H1 (cell line): Measurements from ENCODE around the gene TMTC2. TPM values are rescaled to one million over a fixed set of nuclear protein-coding genes. Genes with fewer than 3 reads are reported as not detected.

Experiments used
- CTCF ChIA-PET: fragments of 300-600 bp; sonication (Branson Sonifier 250); formaldehyde crosslinking; loops from one replicate; lab custom pipeline; 2021; ENCODE audit not compliant: partially characterized antibody; lab: Charles Lee
- POLR2A ChIA-PET: fragments of 300-600 bp; sonication (Branson Sonifier 250); formaldehyde crosslinking; loops from one replicate; lab custom pipeline; 2021; ENCODE audit warnings: inconsistent platforms; ENCODE audit not compliant: partially characterized antibody; lab: Charles Lee
- DNase-seq, 2 experiments: peaks; one replicate each; pipeline versions ENCODE4 v3.0.0 to v3.0.0-alpha.2; 2010 to 2022; ENCODE audit warnings: low spot score in 2 of 2, low read depth in 1 of 2, mixed read lengths in 1 of 2
- FAIRE-seq: peaks from 2 replicates; lab custom pipeline; 2011; peaks lifted over from hg19 to GRCh38; lab: Jason Lieb, UNC
- H2AFZ ChIP-seq: 2 replicates; pipeline ENCODE4 v1.8.1; 2012; ENCODE audit warnings: low read length, inconsistent platforms
- H2AK5ac ChIP-seq: 2 replicates; pipeline ENCODE4 v1.6.1; 2013; ENCODE audit warnings: low read depth, low read length
- H2BK120ac ChIP-seq: replicated peaks from 2 replicates; pipeline ENCODE3; 2013; ENCODE audit warnings: low read depth, low read length, inconsistent platforms
- H2BK12ac ChIP-seq: 2 replicates; pipeline ENCODE4 v1.6.1; 2013; ENCODE audit warnings: low read depth, low read length
- H2BK15ac ChIP-seq: 2 replicates; pipeline ENCODE4 v1.6.1; 2013; ENCODE audit warnings: low read length
- H2BK20ac ChIP-seq: 2 replicates; pipeline ENCODE4 v1.6.1; 2013; ENCODE audit warnings: low read length
- H2BK5ac ChIP-seq: 2 replicates; pipeline ENCODE4 v1.6.1; 2013; ENCODE audit warnings: low read depth, low read length
- H3K14ac ChIP-seq: 2 replicates; pipeline ENCODE4 v1.6.1; 2013; ENCODE audit warnings: inconsistent platforms; ENCODE audit not compliant: insufficient read length
- H3K18ac ChIP-seq: 2 replicates; pipeline ENCODE4 v1.6.1; 2013; ENCODE audit warnings: low read length; ENCODE audit errors: extremely low read depth
- H3K23ac ChIP-seq: 2 replicates; pipeline ENCODE4 v1.6.1; 2013; ENCODE audit warnings: inconsistent platforms; ENCODE audit not compliant: insufficient read length
- H3K23me2 ChIP-seq: 2 replicates; pipeline ENCODE4 v1.6.1; 2013; ENCODE audit warnings: low read depth, low read length
- H3K27ac ChIP-seq: 2 replicates; pipeline ENCODE4 v1.6.1; 2011; ENCODE audit warnings: low read depth, low read length, inconsistent platforms
- H3K27me3 ChIP-seq, 4 experiments: replicated peaks in 1 of 4; 1 replicate in 1 of 4; 2 replicates in 3 of 4; pipeline versions ENCODE4 v1.6.1 to v1.8.1; 2011 to 2013; ENCODE audit warnings: low read length in 3 of 4, mild to moderate bottlenecking in 3 of 4, inconsistent platforms in 2 of 4, mixed read lengths in 2 of 4, moderate library complexity in 1 of 4; ENCODE audit not compliant: control insufficient read depth in 3 of 4, insufficient read depth in 3 of 4; ENCODE audit errors: extremely low read depth in 1 of 4
- H3K36me3 ChIP-seq, 4 experiments: 2 replicates each; pipeline versions ENCODE4 v1.6.1 to v1.8.1; 2011 to 2013; ENCODE audit warnings: mild to moderate bottlenecking in 4 of 4, low read length in 3 of 4, moderate library complexity in 2 of 4, control low read depth in 1 of 4, inconsistent platforms in 1 of 4; ENCODE audit not compliant: insufficient read depth in 4 of 4, control insufficient read depth in 2 of 4
- H3K4ac ChIP-seq: replicated peaks from 2 replicates; pipeline ENCODE3; 2013; ENCODE audit warnings: low read length, low read depth, mixed read lengths, inconsistent platforms; ENCODE audit not compliant: insufficient read length
- H3K4me1 ChIP-seq, 4 experiments: replicated peaks in 1 of 4; 1 replicate in 1 of 4; 2 replicates in 3 of 4; pipeline versions ENCODE4 v1.6.1 to v1.8.1; 2011 to 2013; ENCODE audit warnings: low read length in 3 of 4, inconsistent platforms in 2 of 4, mixed read lengths in 1 of 4; ENCODE audit not compliant: insufficient read depth in 4 of 4, control insufficient read depth in 3 of 4
- H3K4me2 ChIP-seq, 2 experiments: 2 replicates each; pipeline versions ENCODE4 v1.6.1 to v1.8.1; 2011 to 2013; ENCODE audit warnings: low read depth in 2 of 2, low read length in 2 of 2, control low read depth in 1 of 2, inconsistent platforms in 1 of 2, mild to moderate bottlenecking in 1 of 2; ENCODE audit not compliant: insufficient read depth in 1 of 2
- H3K4me3 ChIP-seq, 4 experiments: fragments of 200-600, 300-600 bp in 1 of 4; sonication (generic), shearing (Covaris generic), sonication (Bioruptor Twin) in 1 of 4; 2 replicates each; pipeline versions ENCODE4 v1.5.1 to v1.8.1; 2011 to 2016; ENCODE audit warnings: low read length in 4 of 4, low read depth in 3 of 4, control low read depth in 2 of 4, inconsistent platforms in 2 of 4, mild to moderate bottlenecking in 2 of 4, mixed read lengths in 1 of 4, moderate library complexity in 1 of 4; ENCODE audit not compliant: insufficient read depth in 2 of 4; ENCODE audit errors: extremely low read depth in 1 of 4
- H3K56ac ChIP-seq: replicated peaks from 2 replicates; pipeline ENCODE3; 2013; ENCODE audit warnings: low read depth, mild to moderate bottlenecking, mixed read lengths, low read length, inconsistent platforms; ENCODE audit not compliant: insufficient read length
- H3K79me1 ChIP-seq: 2 replicates; pipeline ENCODE4 v1.6.1; 2013; ENCODE audit warnings: low read depth, low read length, control low read depth
- H3K79me2 ChIP-seq, 2 experiments: 2 replicates each; pipeline versions ENCODE4 v1.6.1 to v1.8.1; 2012 to 2013; ENCODE audit warnings: low read length in 2 of 2, mild to moderate bottlenecking in 2 of 2, inconsistent platforms in 1 of 2; ENCODE audit not compliant: insufficient read depth in 2 of 2, control insufficient read depth in 1 of 2
- H3K9ac ChIP-seq, 4 experiments: replicated peaks in 1 of 4; 1 replicate in 1 of 4; 2 replicates in 3 of 4; pipeline versions ENCODE4 v1.6.1 to v1.8.1; 2011 to 2013; ENCODE audit warnings: low read depth in 3 of 4, low read length in 3 of 4, control low read depth in 2 of 4, mild to moderate bottlenecking in 2 of 4, moderate library complexity in 2 of 4, inconsistent platforms in 1 of 4; ENCODE audit errors: extremely low read depth in 1 of 4
- H3K9me3 ChIP-seq, 2 experiments: 2 replicates each; pipeline versions ENCODE4 v1.6.1 to v1.8.1; 2012 to 2013; ENCODE audit warnings: mild to moderate bottlenecking in 2 of 2, moderate library complexity in 2 of 2, control low read depth in 1 of 2, inconsistent platforms in 1 of 2, low read depth in 1 of 2, low read length in 1 of 2, mixed read lengths in 1 of 2; ENCODE audit not compliant: insufficient read depth in 2 of 2
- H4K20me1 ChIP-seq, 2 experiments: replicated peaks in 1 of 2; 2 replicates each; pipeline versions ENCODE3 to v1.8.1; 2011 to 2013; ENCODE audit warnings: inconsistent platforms in 2 of 2, low read length in 2 of 2, mild to moderate bottlenecking in 1 of 2; ENCODE audit not compliant: insufficient read depth in 2 of 2, control insufficient read depth in 1 of 2
- H4K5ac ChIP-seq: 2 replicates; pipeline ENCODE4 v1.6.1; 2013; ENCODE audit warnings: low read length, low read depth, mixed read lengths, inconsistent platforms; ENCODE audit not compliant: insufficient read length
- H4K8ac ChIP-seq: 2 replicates; pipeline ENCODE4 v1.8.0; 2013; ENCODE audit warnings: mild to moderate bottlenecking, moderate library complexity, low read length, inconsistent platforms; ENCODE audit not compliant: insufficient read depth; ENCODE audit errors: extremely low read depth
- H4K91ac ChIP-seq: replicated peaks from 2 replicates; pipeline ENCODE3; 2013; ENCODE audit warnings: low read length, mixed read lengths, inconsistent platforms; ENCODE audit not compliant: insufficient read length
- TAF1 ChIP-seq: IDR thresholded peaks from 2 replicates; pipeline ENCODE4 v1.6.1; 2011; ENCODE audit warnings: mild to moderate bottlenecking, low read depth, low read length
- WGBS, 2 experiments: shearing (Covaris generic) in 1 of 2; methylation state at CpG; one replicate each; pipeline versions ENCODE4 v1.1.6 to v1.1.7; 2013 to 2015; ENCODE audit warnings: low lambda C conversion rate in 2 of 2, mixed read lengths in 2 of 2, inconsistent platforms in 1 of 2, low coverage in 1 of 2, missing lambda C conversion rate in 1 of 2; ENCODE audit not compliant: insufficient replicate concordance in 2 of 2, insufficient coverage in 1 of 2, insufficient read length in 1 of 2; ENCODE audit errors: extremely low coverage in 1 of 2, missing lambda C conversion rate in 1 of 2; 5-methylcytosine and 5-hydroxymethylcytosine counted together
- polyA plus RNA-seq, 7 experiments: library from polyadenylated mRNA; depleted of rRNA in 3 of 7; stranded (reverse) in 5 of 7; unstranded in 2 of 7; fragments of >200 nt in 5 of 7; fragments of 200-250 nt in 2 of 7; gene quantifications; 1 replicate in 5 of 7; 2 replicates in 1 of 7; 4 replicates in 1 of 7; pipeline versions ENCODE4 v1.2.1 to v1.2.3, GENCODE V29; 2011 to 2013; ENCODE audit warnings: missing spikeins in 2 of 7, mixed read lengths in 2 of 7
- total RNA-seq: library from RNA; stranded (reverse); fragmentation: NEBNext Ultra II Directional; extraction: Animal tissue kit (Norgen Biotek cat#: 25700); gene quantifications from 2 replicates; pipeline ENCODE4 v1.2.1, GENCODE V29; 2021

Gene TMTC2
- total and polyA plus RNA-seq, 2 of the 8 experiments (the other 6 are each of a cell fraction or from before 2014, with no cell fraction given), result 2.3 to 3.9 TPM

GRCh38 chr12:82818271-82819035, 131.7 kb downstream of the TMTC2 start:
- POLR2A ChIA-PET, result no interaction called here
- no peak overlapping the region for H3K14ac ChIP-seq
- H2BK12ac ChIP-seq, result no peak overlapping the region
- no peak overlapping the region for H3K4ac ChIP-seq
- no peak overlapping the region for H4K8ac ChIP-seq
- no peaks in the 10 kb centered on the region for H4K20me1 ChIP-seq
- 94% methylated on average over 1 of the region's 1 CpG; no CpG with 5 or more reads in 1 of the 2 experiments for WGBS, 2 experiments
- DNase-seq, result no peak
- CTCF ChIA-PET, result no interaction called here
- FAIRE-seq, result no peak
- no peaks in the 10 kb centered on the region for H3K23me2 ChIP-seq
- H3K36me3 ChIP-seq, result no peaks in the 10 kb centered on the region
- no peak overlapping the region for H3K56ac ChIP-seq
- no peak overlapping the region for H2BK120ac ChIP-seq
- H3K79me2 ChIP-seq, result no peaks in the 10 kb centered on the region
- H3K79me1 ChIP-seq, result no peaks in the 10 kb centered on the region
- no peaks in the 10 kb centered on the region for H3K9me3 ChIP-seq
- H4K91ac ChIP-seq, result no peak overlapping the region
- no peak overlapping the region for H4K5ac ChIP-seq
- H2AFZ ChIP-seq, result no peak overlapping the region
- TF ChIP-seq TAF1, result no peak
- no peak overlapping the region for H2BK15ac ChIP-seq
- no peak overlapping the region for H2BK20ac ChIP-seq
- no peak overlapping the region for H3K9ac ChIP-seq
- H3K27me3 ChIP-seq, result no peaks in the 10 kb centered on the region
- H2AK5ac ChIP-seq, result no peak overlapping the region
- no peak overlapping the region for H3K23ac ChIP-seq
- no peak overlapping the region for H2BK5ac ChIP-seq
- no peak overlapping the region for H3K18ac ChIP-seq
- no peak overlapping the region for H3K27ac ChIP-seq
- H3K4me1 ChIP-seq, result 0 out of 7 replicates have a peak, but pooled peaks cover 0 to 2% (median 0%) of the 10 kb centered on the region in 4 experiments
- no peak overlapping the region for H3K4me2 ChIP-seq
- H3K4me3 ChIP-seq, result no peak overlapping the region
